HG03432 (cell line): ENCODE results near the gene LRRC2.
"Not testable (repeated sequence)": the region's sequence is repeated elsewhere in the genome, so short reads cannot be mapped to it uniquely, and the experiment has no call there.

Source experiments
- ATAC-seq: cut with Tn5 transposase; IDR thresholded peaks from one replicate; pipeline ENCODE4 v1.9.1; 2021; ENCODE audit warnings: mild to moderate bottlenecking, moderate library complexity; ENCODE audit not compliant: unreplicated experiment

The LRRC2 gene

DNA sequence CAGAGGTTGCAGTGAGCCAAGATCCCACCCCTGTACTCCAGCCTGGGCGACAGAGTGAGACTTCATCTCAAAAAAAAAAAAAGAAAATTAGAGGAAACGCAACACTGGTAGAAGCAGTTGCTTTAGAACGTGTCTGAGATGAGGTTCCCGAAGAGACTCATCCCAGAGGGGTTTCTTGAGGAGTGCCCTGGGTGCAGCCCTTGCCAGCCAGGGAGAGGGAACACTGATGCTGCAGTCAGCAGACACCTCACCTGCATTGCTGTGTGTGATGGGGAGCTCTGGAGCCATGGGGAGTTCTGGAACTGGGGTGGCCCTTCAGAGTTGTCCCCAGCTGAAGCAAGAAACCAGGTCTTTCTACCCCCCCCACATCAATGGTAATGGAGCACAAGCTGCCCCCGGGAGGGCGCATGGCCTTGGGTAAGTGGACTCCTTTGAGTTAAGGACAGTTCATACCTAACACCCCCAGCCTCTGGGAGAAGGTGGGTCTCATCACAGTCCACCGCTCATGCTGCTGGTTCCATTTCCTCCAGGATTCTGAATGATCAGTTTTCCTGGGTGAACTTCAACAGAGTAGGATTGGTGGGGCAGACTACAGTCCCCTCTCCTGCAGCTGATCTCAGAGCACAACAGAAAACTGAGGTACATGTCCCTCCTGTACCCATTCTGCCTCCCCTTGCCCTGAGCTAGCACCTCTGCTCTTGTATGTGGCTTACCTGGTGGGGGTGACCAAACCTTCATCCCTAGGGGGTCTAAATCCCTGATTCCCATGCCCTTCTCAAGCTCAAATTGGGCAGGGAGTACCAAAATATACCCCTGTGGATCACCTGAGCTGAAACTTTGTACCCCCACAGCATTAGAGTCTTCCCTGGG, 18.7 kb upstream of the LRRC2 start:
- ATAC-seq = no peak

DNA sequence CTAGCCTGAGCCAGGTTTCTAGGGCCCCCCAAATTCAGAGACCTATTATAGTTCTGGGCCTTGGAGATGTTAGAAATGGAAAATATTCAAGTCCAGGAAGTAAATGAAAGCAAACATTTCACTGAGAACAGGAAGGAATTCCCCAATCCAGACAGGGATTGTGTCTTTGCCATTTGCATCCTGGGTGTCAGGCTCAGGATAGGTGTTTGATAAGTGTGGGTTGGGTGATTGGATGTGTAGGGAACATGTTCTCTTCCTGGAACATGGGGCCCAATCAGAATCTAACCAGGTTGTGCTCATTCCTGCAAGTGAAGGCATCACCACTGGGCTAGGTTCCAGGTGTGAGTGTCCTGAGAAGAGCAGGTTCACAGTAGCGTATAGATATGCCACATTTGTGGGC, 14.6 kb upstream of the LRRC2 start:
- ATAC-seq = no peak

DNA sequence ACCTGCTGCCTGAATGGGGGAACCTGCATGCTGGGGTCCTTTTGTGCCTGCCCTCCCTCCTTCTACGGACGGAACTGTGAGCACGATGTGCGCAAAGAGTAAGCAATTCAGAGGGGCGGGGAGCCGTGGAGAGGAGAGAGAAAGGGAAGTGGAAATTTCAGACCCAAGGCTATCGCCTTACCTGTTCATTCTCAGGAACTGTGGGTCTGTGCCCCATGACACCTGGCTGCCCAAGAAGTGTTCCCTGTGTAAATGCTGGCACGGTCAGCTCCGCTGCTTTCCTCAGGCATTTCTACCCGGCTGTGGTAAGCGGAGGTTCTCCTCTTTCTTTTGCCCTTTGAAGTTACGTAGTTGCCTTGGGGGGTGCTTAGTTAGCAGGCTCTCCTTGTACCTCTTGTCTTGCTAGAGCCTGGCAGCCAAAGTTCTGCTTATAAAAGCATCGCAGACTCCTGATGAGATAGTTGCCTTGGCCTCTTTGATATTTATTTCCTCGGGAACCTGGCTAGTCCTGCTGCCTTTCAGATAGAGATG, 13.7 kb upstream of the LRRC2 start:
- no peak for ATAC-seq

DNA sequence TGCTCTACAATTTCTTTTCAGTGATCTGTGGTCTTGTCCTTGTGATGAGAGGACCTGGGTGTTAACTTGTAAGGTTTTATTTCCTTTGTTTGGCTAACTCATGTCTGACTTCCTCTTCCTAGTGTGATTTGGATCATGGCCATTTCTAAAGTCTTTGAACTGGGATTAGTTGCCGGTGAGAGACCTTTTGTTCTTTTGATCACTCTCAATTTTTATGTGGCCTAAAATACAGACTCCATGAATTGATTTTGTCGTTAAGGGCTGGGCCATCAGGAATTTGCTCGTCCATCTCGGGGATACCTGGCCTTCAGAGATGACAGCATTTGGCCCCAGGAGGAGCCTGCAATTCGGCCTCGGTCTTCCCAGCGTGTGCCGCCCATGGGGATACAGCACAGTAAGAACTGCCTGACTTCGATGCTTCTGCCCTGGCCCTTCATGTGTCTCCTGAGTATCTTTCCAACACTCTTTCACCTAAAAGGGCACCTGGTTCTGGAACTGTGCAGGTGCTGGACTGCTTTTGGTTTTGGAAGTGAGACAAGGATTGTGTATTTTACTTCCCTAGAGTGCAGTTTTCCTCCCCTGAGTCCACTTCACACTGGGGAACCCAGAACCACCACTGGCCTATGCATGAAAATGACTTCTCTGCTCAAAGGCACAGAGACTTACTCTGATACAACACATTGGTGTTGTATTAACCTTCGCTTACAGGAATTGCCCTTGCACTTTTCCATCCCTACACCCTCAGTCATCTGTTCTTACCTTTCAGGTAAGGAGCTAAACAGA, 13.1 kb upstream of the LRRC2 start:
- ATAC-seq = no peak

DNA sequence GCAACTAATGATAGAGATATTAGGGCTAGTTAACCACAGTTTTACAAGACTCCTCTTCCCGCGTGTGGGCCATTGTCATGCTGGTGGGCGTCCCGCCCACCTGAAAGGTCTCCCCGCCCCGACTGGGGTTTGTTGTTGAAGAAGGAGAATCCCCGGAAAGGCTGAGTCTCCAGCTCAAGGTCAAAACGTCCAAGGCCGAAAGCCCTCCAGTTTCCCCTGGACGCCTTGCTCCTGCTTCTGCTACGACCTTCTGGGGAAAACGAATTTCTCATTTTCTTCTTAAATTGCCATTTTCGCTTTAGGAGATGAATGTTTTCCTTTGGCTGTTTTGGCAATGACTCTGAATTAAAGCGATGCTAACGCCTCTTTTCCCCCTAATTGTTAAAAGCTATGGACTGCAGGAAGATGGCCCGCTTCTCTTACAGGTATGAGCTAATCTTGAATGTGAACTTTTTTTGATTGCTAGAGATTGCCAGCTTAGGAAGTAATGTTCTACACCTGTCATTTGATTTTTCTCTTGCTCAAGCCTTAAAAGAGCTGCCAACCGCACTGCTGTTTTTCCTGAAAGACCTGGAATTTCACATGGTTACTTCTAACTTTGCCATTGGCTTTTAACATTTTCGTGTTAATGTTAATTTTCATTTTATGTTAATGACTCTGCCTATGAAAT, 11.6 kb upstream of the LRRC2 start:
- ATAC-seq = not testable (repeated sequence)

DNA sequence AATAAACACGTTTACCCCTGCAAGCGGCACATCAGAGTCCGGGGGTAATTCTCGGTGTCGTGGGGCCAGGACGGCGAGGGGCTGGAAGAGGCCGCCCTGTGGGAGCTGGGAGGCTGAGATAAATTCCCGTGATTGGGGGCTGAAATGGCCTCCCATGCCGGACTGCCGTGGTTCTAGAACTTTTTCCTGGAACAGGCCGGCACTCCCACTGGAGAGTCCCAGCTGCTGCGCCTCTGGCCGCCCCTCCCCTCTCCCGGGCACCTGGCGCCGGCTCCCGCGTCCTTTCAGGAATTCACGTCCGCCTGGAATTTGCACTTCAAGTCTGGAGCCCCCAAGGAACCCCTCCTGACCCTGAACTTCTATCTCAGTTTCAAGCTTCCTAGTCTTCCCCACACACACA, 10.8 kb upstream of the LRRC2 start:
- ATAC-seq = no peak

DNA sequence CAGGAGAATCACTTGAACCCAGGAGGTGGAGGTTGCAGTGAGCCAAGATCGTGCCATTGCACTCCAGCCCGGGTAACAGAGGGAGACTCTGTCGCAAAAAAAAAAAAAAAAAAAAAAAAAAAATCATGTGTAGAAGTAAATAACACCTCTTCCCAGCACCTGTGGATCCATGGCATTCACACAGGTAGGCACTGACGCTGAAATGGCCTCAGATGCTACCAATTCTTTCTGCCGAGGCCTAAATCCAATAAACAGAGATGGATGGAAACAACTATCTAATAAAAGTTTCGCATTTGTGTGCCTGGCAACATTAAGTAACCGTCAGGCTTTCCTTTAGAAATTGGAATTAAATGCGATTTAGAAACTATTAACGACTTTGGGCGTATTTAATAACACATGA, 10.3 kb upstream of the LRRC2 start:
- ATAC-seq = no peak

DNA sequence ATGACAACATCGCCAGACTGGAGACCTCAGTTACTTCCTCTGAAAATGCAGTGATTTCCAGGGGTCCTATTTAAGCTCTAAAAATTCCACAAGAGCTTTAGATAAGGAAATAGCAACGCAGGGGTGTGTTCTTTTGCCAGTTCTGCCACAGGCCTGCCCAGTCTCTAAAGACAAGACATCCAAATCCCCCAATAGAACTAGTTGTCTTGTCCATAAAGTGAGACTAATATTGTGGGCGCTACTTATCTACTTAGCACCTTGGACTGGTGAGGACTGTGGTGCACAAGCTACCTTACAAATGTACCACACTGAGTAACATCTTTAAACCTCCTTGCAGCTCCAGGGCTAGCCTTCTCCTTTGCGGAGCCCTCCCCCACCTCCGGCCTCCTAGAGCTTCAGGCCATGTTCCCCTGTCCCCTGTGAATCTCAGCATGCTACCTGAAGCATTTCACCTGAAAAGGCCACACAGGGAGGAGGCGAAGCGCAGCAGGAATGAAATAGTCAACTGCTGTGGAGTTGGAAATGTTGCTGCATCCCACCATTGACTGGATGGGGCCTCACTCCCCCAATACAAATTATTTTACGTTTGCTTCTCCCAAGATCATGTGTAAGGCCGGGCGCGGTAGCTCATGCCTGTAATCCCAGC, 9.6 kb upstream of the LRRC2 start:
- no peak for ATAC-seq

DNA sequence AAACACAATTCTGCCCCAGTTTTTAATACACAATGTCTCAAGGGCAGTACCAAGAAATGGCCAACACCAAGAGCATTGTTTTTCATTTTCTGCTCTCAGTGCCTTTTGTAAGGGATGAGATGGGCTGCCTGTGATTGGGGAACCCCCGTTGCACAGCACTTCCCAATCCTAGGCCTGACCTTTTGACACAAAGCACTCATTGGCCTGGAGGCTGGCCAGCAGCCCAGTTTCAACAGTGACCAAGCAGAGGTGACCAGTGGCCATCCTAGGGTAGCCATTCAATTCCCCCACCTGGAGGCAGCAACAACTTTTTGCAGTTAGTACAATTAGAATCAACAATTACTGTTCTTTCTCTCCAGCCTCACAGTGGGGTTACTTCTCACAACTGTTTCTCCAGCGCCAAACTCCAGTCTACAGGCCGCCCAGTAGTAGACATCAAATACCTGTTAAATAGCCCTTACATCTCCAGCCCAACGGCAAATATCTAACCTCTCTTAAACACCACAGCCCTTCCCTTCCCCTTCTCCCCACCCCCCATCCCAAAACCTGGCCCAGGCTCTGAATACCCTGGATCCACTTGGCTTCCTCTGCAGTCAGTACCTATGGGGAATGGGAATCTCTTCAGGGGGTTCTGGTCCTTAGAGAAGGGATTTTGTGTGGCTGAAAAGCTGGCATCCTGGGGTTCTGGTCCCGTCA, 8.9 kb upstream of the LRRC2 start:
- ATAC-seq = no peak

DNA sequence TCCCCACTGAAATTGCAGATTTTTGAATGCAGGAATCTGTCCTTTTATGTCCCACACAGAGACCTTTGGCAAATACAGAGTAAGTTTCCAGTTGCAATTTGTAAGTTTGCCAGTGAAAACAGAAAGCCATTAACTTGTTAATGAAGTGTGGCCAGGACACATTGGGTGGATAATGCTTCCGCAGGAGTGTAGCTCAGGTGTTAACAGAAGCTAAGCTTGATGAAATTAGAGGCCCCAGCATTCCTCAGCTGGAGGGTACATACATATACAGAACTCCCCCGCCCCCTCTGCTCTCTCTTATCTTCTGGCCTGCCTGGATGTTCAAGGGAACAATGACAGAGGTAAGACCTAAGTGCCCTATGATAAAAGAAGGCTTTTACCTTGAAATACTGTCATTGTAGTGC, 8.1 kb upstream of the LRRC2 start:
- ATAC-seq = no peak

DNA sequence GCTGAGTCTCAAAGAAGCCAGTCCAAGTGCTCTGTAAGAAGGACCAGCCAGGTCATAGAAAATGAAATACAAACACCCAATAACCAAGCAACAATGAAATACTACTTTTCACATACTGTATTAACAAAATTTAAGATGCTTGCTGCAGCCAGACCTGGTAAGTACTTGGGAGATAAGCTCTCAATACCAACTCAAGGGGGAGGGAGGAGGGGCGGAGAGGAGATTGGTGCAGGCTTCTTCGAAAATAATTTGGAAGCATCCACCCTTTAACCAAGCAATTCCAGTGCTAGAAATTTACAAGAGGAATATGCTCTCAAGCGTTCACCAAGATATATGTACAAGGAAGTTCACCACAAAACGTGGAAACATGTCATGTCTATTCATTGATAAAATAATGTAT, 7.6 kb upstream of the LRRC2 start:
- ATAC-seq = no peak

DNA sequence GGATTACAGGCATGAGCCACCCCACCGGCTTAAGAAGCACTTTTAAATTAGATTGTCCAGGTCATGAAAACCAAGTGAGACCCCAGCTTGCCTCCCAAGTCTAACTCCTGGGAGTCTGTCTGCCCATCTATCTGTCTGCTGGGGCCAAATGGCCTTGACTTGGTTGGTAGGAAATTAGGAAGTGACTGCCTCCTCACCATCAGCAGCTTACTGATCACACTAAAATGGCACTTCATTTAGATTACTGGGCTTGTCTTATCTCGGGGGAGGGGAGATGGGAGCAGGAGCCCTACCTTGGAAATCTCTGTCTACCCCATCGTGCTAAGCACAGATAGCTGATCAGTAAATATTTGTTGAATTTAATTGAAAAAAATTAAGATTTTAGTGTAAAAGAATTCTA, 5.6 kb upstream of the LRRC2 start:
- no peak for ATAC-seq

DNA sequence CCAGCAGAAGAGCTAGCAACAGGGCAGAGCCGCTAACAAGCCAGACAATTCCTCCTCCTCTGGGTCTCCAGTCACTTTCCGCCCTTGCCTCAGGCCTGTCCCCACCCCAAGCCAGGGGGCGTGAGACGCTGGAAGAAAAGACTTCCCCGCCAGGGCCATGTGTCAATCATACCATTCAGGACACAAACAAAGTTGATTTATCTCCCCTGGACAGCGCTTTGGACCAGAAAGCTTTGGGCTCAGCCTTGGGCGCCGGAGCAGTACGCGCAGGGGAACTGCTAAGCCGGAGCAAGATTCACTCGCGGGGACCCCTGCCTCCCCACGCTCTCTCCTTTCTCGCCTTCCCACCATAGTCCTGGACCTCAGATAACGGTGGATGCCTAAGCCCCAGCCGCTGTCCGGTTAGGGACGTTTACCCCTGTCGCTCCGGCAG, 479 bp downstream of the LRRC2 start:
- no peak for ATAC-seq

DNA sequence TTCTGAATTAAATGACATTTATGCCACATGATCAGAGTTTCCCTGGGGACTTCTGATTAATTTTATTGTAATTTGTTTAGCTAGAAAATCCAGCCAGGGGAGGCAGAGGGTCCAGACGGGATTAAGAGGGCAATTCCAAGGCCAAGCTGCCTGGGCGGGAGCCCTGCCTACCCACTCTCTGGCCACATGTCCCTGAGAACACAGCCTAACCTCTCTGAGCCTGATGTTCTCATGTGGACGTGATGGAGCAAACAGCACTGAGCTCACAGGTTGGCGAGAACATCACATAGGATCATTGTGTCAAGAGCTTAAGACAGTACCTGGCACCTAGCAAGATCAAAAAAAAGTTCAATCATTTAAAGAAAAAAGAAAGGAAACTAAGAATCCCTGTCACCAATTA, 1.0 kb downstream of the LRRC2 start:
- no peak for ATAC-seq

DNA sequence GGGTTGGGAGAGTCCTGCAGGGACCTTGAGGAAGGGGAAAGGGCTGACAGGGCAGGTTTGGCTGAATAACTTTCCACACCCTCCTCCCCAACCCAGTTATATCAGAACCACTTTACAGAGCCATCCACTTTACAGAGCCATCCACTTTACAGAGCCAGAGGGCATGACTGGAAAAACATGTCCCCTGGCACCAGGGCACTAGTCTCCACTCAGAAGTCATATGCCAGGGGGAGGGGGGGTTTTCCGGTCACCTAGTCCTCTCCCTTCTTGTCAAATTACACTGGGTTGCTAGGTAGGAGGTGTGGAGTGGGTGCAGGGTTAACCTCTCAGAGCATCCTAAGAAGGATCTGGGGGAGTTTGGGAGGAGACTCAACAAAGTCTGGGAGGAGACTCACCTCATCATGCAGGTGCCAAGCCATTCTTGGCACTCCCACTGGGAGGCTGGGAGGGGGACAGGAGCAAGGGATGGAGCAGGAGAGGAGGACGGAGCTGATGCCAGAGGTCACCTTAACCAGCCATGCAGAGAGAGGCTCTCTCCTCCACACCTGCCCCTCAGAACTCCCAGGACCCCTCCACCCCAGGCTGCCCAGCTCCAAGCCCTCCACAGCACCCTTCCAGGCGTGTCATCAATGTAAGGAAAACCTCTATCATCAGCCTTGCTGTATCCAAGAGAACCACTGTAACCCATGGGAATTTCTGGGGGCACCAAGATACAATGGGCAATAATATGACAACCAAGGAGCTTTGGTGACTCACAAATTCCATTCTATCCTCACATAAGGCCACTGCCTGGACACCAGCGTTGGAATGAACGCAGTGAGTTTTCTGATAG, 1.7 kb downstream of the LRRC2 start:
- ATAC-seq = no peak

DNA sequence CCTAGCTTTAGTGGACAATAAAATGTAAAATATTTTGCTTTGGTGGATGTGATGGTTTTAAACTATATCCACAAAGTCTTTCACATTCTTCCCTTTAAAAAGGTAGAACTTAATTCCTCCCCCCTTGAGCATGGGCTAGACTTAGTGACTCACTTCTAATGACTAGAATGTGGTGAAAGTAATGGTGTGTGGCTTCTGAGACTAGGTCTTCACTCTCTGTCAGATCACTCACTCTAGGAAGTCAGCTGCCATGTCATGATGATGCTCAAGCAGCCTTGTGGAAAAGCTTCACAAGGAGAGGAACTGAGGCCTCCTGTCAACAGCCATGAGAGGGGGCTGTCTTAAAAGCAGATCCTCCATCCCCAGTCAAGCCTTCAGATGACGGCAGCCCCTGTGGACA, 4.2 kb downstream of the LRRC2 start:
- no peak for ATAC-seq

DNA sequence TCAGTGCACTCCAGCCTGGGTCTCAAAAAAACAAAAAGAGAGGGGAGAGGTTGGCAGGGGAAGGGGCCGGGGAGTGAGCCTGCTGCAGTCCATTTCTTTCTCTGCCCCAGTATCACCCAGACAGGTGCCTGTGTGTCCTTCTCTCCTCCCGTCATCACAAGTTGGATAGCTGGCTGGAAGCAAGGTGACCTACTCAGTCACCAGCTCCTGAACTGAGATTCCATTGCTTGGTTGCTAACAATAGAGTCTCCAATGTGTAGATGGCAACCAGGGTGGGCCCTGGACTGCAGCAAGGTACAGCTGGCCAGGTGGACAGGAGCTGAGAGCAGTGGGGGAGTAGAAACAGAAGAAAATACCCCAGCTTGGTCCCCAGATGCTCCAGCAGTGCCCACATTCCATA, 4.6 kb downstream of the LRRC2 start:
- no peak for ATAC-seq

DNA sequence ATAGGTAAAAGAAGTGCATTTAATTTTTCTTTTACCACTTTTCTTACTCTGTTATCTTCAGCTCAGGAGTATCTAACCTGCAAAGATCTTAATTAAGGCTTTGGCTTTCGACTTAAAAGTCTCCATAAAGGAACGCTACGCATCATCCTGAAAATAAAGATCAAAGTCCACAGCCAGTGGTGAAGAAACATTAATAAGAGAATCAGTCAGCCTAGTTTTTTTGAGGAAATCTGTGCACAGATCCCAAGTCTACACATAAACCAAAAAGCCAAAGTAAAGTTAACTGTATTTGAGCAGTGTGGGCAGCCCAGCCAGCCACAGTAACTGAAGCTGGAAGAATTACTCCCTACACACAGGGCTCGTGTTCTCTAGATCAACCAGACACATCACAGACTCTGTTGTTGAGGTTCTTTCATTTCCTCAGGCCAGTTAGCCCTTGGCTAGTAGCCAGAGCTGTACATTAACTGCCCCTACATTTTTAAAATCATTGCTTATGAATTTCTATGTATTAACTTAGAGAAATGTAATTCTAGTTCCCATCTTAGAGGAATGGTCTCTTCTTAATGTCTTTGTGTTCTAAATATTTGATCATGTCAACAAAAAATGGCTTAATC, 6.9 kb downstream of the LRRC2 start:
- ATAC-seq = no peak
